OCI-LY7 (cell line): ENCODE results near the gene APEH. TPM values are rescaled to one million over a fixed set of nuclear protein-coding genes. Genes with fewer than 3 reads are reported as not detected.

Source experiments
- BruUV-seq: library from RNA; stranded (reverse); fragments of 400-500 nt; replicated peaks from 2 replicates; lab custom pipeline; 2021; lab: Mats Ljungman, UMichigan
- CTCF ChIA-PET: fragments of 300-600 bp; sonication (Branson Sonifier 250); formaldehyde crosslinking; loops from one replicate; lab custom pipeline; 2022; ENCODE audit warnings: antibody characterized with exemption; ENCODE audit not compliant: unreplicated experiment; lab: Charles Lee
- POLR2A ChIA-PET: fragments of 300-600 bp; sonication (Branson Sonifier 250); formaldehyde crosslinking; loops from one replicate; lab custom pipeline; 2022; ENCODE audit warnings: antibody characterized with exemption; lab: Charles Lee
- DNase-seq: peaks from one replicate; pipeline ENCODE4 v3.0.0-alpha.2; 2015; ENCODE audit warnings: low spot score
- H2AFZ ChIP-seq: fragments of 200-600 bp; sonication (generic), shearing (Covaris generic); 2 replicates; pipeline ENCODE4 v1.6.1; 2014; ENCODE audit warnings: mild to moderate bottlenecking, antibody characterized with exemption, low read length, moderate library complexity
- H3K27ac ChIP-seq: fragments of 200-600 bp; sonication (generic); 2 replicates; pipeline ENCODE4 v1.5.1; 2014; ENCODE audit warnings: mixed run types, low read depth, mild to moderate bottlenecking, moderate library complexity, low read length, inconsistent platforms; ENCODE audit not compliant: poor library complexity, severe bottlenecking
- H3K36me3 ChIP-seq: fragments of 200-600 bp; sonication (generic); 2 replicates; pipeline ENCODE4 v1.6.1; 2014; ENCODE audit warnings: mild to moderate bottlenecking, antibody characterized with exemption, low read length, moderate library complexity, mixed read lengths; ENCODE audit not compliant: insufficient read depth
- H3K4me1 ChIP-seq: fragments of 200-600 bp; sonication (generic); 2 replicates; pipeline ENCODE4 v1.5.1; 2014; ENCODE audit warnings: mild to moderate bottlenecking, low read length; ENCODE audit not compliant: insufficient read depth, poor library complexity, severe bottlenecking
- H3K4me2 ChIP-seq: fragments of 200-600 bp; sonication (generic); 2 replicates; pipeline ENCODE4 v1.6.1; 2014; ENCODE audit warnings: mild to moderate bottlenecking, low read length
- H3K4me3 ChIP-seq: fragments of 200-600 bp; sonication (generic); 2 replicates; pipeline ENCODE4 v1.5.1; 2014; ENCODE audit warnings: mild to moderate bottlenecking, low read depth, low read length; ENCODE audit not compliant: poor library complexity, severe bottlenecking
- H3K79me2 ChIP-seq: fragments of 200-600 bp; sonication (generic); 2 replicates; pipeline ENCODE4 v1.6.1; 2016; ENCODE audit warnings: low read depth, mild to moderate bottlenecking, low read length, moderate library complexity, mixed read lengths; ENCODE audit not compliant: insufficient read depth
- H3K9me2 ChIP-seq: fragments of 200-600 bp; sonication (generic); 2 replicates; pipeline ENCODE4 v1.6.1; 2016; ENCODE audit warnings: mild to moderate bottlenecking, low read length, mixed read lengths; ENCODE audit not compliant: insufficient read depth
- H3K9me3 ChIP-seq: fragments of 200-600 bp; sonication (generic); 2 replicates; pipeline ENCODE4 v1.6.1; 2014; ENCODE audit warnings: mild to moderate bottlenecking, mixed run types, low read length, mixed read lengths
- H4K20me1 ChIP-seq: fragments of 200-600 bp; sonication (generic); 2 replicates; pipeline ENCODE4 v1.6.1; 2014; ENCODE audit warnings: mild to moderate bottlenecking, antibody characterized with exemption, low read length, moderate library complexity, mixed read lengths; ENCODE audit not compliant: insufficient read depth
- EZH2phosphoT487 ChIP-seq: fragments of 200-600 bp; sonication (generic); IDR thresholded peaks from 2 replicates; pipeline ENCODE4 v1.6.1; 2018; ENCODE audit warnings: low read depth, borderline replicate concordance, mild to moderate bottlenecking, mixed run types, antibody characterized with exemption, low read length, moderate library complexity, mixed read lengths
- intact Hi-C: fragments of 100-400 bp; cut with micrococcal nuclease; formaldehyde crosslinking; loops from one replicate; pipeline ENCODE4 v1.10.0; 2022; ENCODE audit not compliant: unreplicated experiment
- total RNA-seq, 2 experiments: library from RNA; depleted of rRNA in 1 of 2; stranded (reverse); fragments of >200 nt in 1 of 2; shearing (Covaris generic) in 1 of 2; gene quantifications; 2 replicates each; pipeline ENCODE4 v1.2.3, GENCODE V29; 2014 to 2022
- TF ChIP-seq, protein P1 (sequence below): fragments of 200-600 bp; sonication (generic); conservative IDR thresholded peaks from 2 replicates; pipeline ENCODE4 v1.5.1; 2014; ENCODE audit warnings: mild to moderate bottlenecking, antibody characterized with exemption, low read length, moderate library complexity, mixed read lengths

The APEH gene
- total RNA-seq, 2 experiments from 2014 or later = 112 to 132 TPM

DNA sequence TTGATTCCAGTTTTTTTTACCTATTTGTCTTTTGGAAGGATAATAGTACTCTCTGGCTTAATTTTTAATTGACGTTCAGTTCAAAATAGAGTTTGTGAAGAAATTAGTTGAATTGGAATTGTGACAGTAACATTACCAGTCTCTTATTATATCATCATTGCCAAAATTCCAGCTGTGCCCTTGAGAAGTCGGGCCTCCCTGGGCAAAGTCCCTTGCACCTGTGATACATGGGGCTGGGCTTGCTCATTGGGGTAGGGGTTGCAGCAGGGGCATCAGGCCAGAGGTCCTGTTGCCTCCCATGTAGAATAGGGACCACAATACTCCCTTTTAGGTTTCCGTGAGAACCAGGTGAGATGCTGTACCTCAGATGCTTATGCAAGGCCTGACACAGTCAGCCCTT lies 27.9 kb upstream of the APEH start:
- Histone ChIP-seq H3K27ac (no peak overlapping the region), H2AFZ (no peak overlapping the region), H3K36me3 (no peaks in the 10 kb centered on the region), H3K4me3 (no peak overlapping the region), H4K20me1 (no peaks in the 10 kb centered on the region), H3K9me2 (no peaks in the 10 kb centered on the region), H3K4me1 (no peaks in the 10 kb centered on the region), H3K9me3 (no peaks in the 10 kb centered on the region), H3K79me2 (no peaks in the 10 kb centered on the region), H3K4me2 (no peak overlapping the region)
- no peak for DNase-seq
- CTCF ChIA-PET = no interaction called here
- intact Hi-C loops = no loop called here
- POLR2A ChIA-PET = no interaction called here
- BruUV-seq = no TSS peak
- TF ChIP-seq, protein P1, sequence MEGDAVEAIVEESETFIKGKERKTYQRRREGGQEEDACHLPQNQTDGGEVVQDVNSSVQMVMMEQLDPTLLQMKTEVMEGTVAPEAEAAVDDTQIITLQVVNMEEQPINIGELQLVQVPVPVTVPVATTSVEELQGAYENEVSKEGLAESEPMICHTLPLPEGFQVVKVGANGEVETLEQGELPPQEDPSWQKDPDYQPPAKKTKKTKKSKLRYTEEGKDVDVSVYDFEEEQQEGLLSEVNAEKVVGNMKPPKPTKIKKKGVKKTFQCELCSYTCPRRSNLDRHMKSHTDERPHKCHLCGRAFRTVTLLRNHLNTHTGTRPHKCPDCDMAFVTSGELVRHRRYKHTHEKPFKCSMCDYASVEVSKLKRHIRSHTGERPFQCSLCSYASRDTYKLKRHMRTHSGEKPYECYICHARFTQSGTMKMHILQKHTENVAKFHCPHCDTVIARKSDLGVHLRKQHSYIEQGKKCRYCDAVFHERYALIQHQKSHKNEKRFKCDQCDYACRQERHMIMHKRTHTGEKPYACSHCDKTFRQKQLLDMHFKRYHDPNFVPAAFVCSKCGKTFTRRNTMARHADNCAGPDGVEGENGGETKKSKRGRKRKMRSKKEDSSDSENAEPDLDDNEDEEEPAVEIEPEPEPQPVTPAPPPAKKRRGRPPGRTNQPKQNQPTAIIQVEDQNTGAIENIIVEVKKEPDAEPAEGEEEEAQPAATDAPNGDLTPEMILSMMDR = no peak
- no peak for TF ChIP-seq EZH2phosphoT487

DNA sequence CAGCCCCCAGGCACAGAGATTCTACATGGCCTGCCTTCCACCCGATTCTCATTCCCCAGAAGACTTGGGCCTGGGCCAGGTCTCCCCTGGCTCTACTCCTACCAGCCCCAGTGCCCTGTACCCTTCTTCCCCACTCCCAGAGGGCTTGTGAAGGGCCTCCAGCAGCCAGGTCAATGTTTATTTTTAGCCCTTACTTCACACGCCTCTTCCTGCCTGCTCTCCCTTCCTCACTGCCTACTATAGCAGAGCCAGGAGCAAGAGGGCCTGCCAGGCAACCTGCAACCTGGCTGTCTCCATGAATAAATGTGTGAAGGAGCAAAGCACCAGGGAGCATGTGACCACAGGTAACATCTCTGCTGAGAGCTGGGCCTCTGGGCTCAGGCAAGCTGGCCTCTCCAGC lies 26.4 kb upstream of the APEH start:
- H3K4me3 ChIP-seq = no peak overlapping the region
- H3K9me3 ChIP-seq = no peaks in the 10 kb centered on the region
- no TSS peak for BruUV-seq
- H4K20me1 ChIP-seq = no peaks in the 10 kb centered on the region
- H2AFZ ChIP-seq = no peak overlapping the region
- no peak for DNase-seq
- H3K4me2 ChIP-seq = no peak overlapping the region
- no peaks in the 10 kb centered on the region for H3K9me2 ChIP-seq
- no peaks in the 10 kb centered on the region for H3K4me1 ChIP-seq
- H3K79me2 ChIP-seq = no peaks in the 10 kb centered on the region
- H3K36me3 ChIP-seq = no peaks in the 10 kb centered on the region
- ChIA-PET CTCF (no interaction called here), POLR2A (interaction anchor here (0.6 kb wide), 1 partner anchor 106 kb away, joined by 4 read pairs; no protein-coding TSS in a partner anchor)
- intact Hi-C loops = no loop called here
- TF ChIP-seq EZH2phosphoT487 = no peak
- no peak overlapping the region for H3K27ac ChIP-seq

DNA sequence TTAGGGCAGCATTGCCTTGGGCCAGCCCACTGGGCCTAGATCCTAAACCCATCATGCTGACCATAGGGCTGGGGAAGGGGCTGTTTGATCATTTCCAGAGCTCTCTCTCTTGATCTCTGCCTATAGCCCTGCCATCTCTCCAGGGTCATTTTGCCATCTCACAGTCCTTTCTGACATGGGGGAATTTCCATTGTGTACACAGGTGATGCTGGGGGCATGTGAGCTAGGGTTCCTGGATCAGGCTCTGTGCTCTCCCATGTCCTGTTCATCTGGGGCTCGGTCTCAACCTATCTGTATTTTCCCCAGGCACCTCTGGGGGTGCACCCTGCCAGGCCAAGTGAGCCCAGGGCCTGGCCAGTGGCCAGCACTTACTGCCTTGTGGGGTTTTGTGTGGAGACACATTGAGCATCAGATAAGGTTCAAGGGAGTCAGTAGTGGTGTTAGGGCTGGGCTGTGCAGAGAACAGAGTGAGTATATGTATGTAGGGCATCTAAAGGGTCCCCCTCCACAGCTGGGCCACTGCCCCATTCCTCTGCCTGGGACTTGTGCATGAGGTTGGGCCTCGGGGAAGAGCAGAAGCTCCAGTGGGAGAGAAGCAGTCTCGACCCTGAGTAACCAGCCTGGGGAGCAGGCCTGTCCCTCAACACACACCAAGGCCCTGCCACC lies 25.7 kb upstream of the APEH start:
- ChIA-PET CTCF (no interaction called here), POLR2A (interaction anchor here (0.6 kb wide), 2 partner anchors 107 to 306 kb away, joined by 4 read pairs; no protein-coding TSS in a partner anchor)
- Histone ChIP-seq H4K20me1 (no peaks in the 10 kb centered on the region), H3K9me3 (no peaks in the 10 kb centered on the region), H3K79me2 (no peaks in the 10 kb centered on the region), H3K4me1 (no peaks in the 10 kb centered on the region), H2AFZ (no peak overlapping the region), H3K9me2 (no peaks in the 10 kb centered on the region), H3K4me2 (no peak overlapping the region), H3K4me3 (no peak overlapping the region), H3K36me3 (no peaks in the 10 kb centered on the region), H3K27ac (no peak overlapping the region)
- BruUV-seq = no TSS peak
- intact Hi-C loops = no loop called here
- TF ChIP-seq, protein P1 = no peak
- TF ChIP-seq EZH2phosphoT487 = no peak
- no peak for DNase-seq
